ENCODE data around the gene TADA2B. TPM values are rescaled to one million over a fixed set of nuclear protein-coding genes. Genes with fewer than 3 reads are reported as not detected.
"Not testable (repeated sequence)": the region's sequence is repeated elsewhere in the genome, so short reads cannot be mapped to it uniquely, and the experiment has no call there.

Gene TADA2B
- total RNA-seq, 1 donor from 2014 or later: 12.0 TPM

GRCh38 chr4:7083597-7084563 is 40.7 kb downstream of the TADA2B start:
- DNase-seq: no peak

GRCh38 chr4:7084564-7084961 is 41.4 kb downstream of the TADA2B start:
- DNase-seq: not testable (repeated sequence)

- DNase-seq: no peak
Observed at GRCh38 chr4:7086384-7086783, 43.2 kb downstream of the TADA2B start.

- no peak for DNase-seq
Observed at GRCh38 chr4:7087036-7087435, 43.9 kb downstream of the TADA2B start.

GRCh38 chr4:7089213-7089986 is 46.2 kb downstream of the TADA2B start:
- no peak for DNase-seq

- DNase-seq: no peak
Observed at GRCh38 chr4:7092026-7092425, 48.9 kb downstream of the TADA2B start.

GRCh38 chr4:7094916-7095315 is 51.7 kb downstream of the TADA2B start:
- no peak for DNase-seq

GRCh38 chr4:7095611-7096155 is 52.5 kb downstream of the TADA2B start:
- DNase-seq: no peak

- DNase-seq: no peak
Observed at GRCh38 chr4:7096236-7096635, 53.1 kb downstream of the TADA2B start.

GRCh38 chr4:7101692-7102515 is 58.7 kb downstream of the TADA2B start:
- peak; percentile 35 for DNase-seq

GRCh38 chr4:7102516-7102909 is 59.3 kb downstream of the TADA2B start:
- not testable (repeated sequence) for DNase-seq

- DNase-seq: no peak
Observed at GRCh38 chr4:7103031-7103606, 59.9 kb downstream of the TADA2B start.

- DNase-seq: peak; percentile 64
Observed at GRCh38 chr4:7103607-7104365, 60.6 kb downstream of the TADA2B start.

- no peak for DNase-seq
Observed at GRCh38 chr4:7104366-7105031, 61.3 kb downstream of the TADA2B start.

GRCh38 chr4:7105276-7105675 is 62.1 kb downstream of the TADA2B start:
- DNase-seq: no peak

GRCh38 chr4:7107166-7107905 is 64.2 kb downstream of the TADA2B start:
- no peak for DNase-seq
